ENCODE measurements around the gene AKAP1. TPM values are rescaled to one million over a fixed set of nuclear protein-coding genes. Genes with fewer than 3 reads are reported as not detected.

The AKAP1 gene
- total RNA-seq, 6 experiments from 2014 or later: 31.2 to 58.5 (median 43.1) TPM

GRCh38 chr17:57073626-57074025 is 11.4 kb upstream of the AKAP1 start:
- peak overlapping the region in 2 of 3 donors; percentile 15 to 23 for H3K4me3 ChIP-seq
- H3K4me1 ChIP-seq: peaks cover 0 to 27% (median 9%) of the 10 kb centered on the region in 4 donors
- H3K36me3 ChIP-seq: no peaks in the 10 kb centered on the region
- ATAC-seq (peak; percentile 81 to 91 (median 84)), DNase-seq (peak in 1 of 3 donors; percentile 58)
- TF ChIP-seq POLR2A (IDR thresholded peaks at IDR 0.05) (no peak), CTCF (IDR thresholded peaks at IDR 0.05) (no peak)
- intact Hi-C loops (cut with DNase I): no loop called here
- H3K27me3 ChIP-seq: no peaks in the 10 kb centered on the region
- H3K9me3 ChIP-seq: no peaks in the 10 kb centered on the region
- WGBS (ENCODE audit: insufficient coverage, low coverage, low lambda C conversion rate, missing lambda C conversion rate): 30% methylated on average over 2 of the region's 2 CpGs
- H3K27ac ChIP-seq: peak overlapping the region; percentile 2 to 57 (median 47)

DNA sequence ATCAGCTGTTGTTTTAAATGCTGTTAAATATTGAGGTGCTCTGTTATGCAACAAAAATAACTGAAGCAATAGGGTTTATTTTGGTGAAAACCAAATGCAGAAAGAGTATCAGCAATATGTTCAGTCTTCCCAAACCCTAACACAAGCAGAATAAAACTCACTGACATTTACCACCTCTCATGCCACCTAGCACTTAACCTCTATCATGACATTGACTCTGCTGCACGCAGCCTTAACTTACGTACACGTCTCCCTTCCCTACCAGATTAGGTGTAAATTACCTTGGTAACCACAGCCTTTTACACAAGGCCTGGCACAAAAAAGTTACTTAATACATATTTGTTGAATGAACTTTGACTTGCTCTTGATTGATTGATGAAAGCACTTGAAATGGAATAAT is 9.9 kb upstream of the AKAP1 start:
- ATAC-seq (no peak), DNase-seq (no peak)
- Histone ChIP-seq H3K27me3 (no peaks in the 10 kb centered on the region), H3K36me3 (no peaks in the 10 kb centered on the region), H3K4me3 (no peak overlapping the region), H3K4me1 (peaks cover 0 to 27% (median 9%) of the 10 kb centered on the region in 4 donors), H3K27ac (no peak overlapping the region), H3K9me3 (no peaks in the 10 kb centered on the region)
- intact Hi-C loops (cut with DNase I): no loop called here
- whole genome bisulfite sequencing (ENCODE audit: insufficient coverage, low coverage, low lambda C conversion rate, missing lambda C conversion rate): 45% methylated on average over 3 of the region's 3 CpGs
- TF ChIP-seq POLR2A (IDR thresholded peaks at IDR 0.05): no peak
- no peak for TF ChIP-seq CTCF (IDR thresholded peaks at IDR 0.05)

DNA sequence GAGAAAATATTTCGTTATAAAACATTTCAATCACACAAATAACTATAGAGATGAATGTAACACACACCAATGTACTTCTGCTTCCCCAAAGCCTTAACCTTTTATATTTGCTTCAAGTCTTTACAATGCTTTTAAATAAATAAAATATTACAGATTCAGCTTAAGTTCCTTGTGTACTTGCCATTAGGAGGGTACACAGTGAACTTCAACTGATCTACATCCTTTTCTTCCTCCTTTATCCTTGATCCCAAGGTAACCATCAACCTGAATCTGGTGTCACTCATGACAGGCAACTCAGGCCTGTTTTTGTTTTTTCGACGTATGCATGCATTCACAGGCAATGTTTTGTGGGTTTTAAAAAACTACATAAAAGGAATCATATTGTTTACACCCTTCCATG is 9.3 kb upstream of the AKAP1 start:
- H3K27ac ChIP-seq: no peak overlapping the region
- no peak for ATAC-seq

DNA sequence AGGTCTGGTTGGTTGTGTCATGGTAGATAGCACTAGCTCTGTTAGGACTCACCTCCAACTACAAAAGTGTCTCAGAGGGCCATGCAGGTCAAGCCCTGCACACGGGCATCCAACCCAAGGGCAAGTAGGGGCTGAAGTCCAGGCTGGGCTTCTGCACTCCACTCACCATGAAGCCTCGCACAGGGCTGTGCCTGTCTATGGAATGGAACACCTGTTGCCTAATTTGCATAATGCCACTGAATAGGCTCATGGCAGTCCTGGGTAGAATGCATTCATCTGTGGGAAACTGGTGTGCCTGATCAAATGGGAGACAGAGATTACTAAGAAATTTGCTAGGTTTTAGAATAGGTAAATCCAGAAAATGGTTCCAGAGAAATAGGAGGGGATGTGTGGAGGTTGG is 8.0 kb upstream of the AKAP1 start:
- DNase-seq: no peak
- Histone ChIP-seq H3K4me1 (peaks cover 0 to 27% (median 9%) of the 10 kb centered on the region in 4 donors), H3K4me3 (no peak overlapping the region), H3K27me3 (no peaks in the 10 kb centered on the region), H3K9me3 (no peaks in the 10 kb centered on the region), H3K27ac (no peak overlapping the region), H3K36me3 (no peaks in the 10 kb centered on the region)
- 80% methylated on average over 2 of the region's 2 CpGs for WGBS (ENCODE audit: insufficient coverage, low coverage, low lambda C conversion rate, missing lambda C conversion rate)
- TF ChIP-seq CTCF (IDR thresholded peaks at IDR 0.05): no peak
- no peak for TF ChIP-seq POLR2A (IDR thresholded peaks at IDR 0.05)
- intact Hi-C loops (cut with DNase I): no loop called here
- no peak for ATAC-seq

More for the DNA sequence above, 9.3 kb upstream of the AKAP1 start:
- no peaks in the 10 kb centered on the region for H3K9me3 ChIP-seq
- WGBS (ENCODE audit: insufficient coverage, low coverage, low lambda C conversion rate, missing lambda C conversion rate): 91% methylated on average over 3 of the region's 3 CpGs
- H3K4me1 ChIP-seq: peaks cover 0 to 27% (median 9%) of the 10 kb centered on the region in 4 donors
- no peaks in the 10 kb centered on the region for H3K36me3 ChIP-seq
- no peaks in the 10 kb centered on the region for H3K27me3 ChIP-seq
- intact Hi-C loops (cut with DNase I): no loop called here
- no peak for TF ChIP-seq POLR2A (IDR thresholded peaks at IDR 0.05)
- no peak for TF ChIP-seq CTCF (IDR thresholded peaks at IDR 0.05)
- DNase-seq: no peak
- H3K4me3 ChIP-seq: no peak overlapping the region

- Histone ChIP-seq H3K27me3 (no peaks in the 10 kb centered on the region), H3K4me1 (peaks cover 0 to 21% (median 7%) of the 10 kb centered on the region in 4 donors), H3K9me3 (no peaks in the 10 kb centered on the region), H3K36me3 (no peaks in the 10 kb centered on the region), H3K27ac (no peak overlapping the region), H3K4me3 (no peak overlapping the region)
- 90% methylated on average over 9 of the region's 9 CpGs for WGBS (ENCODE audit: insufficient coverage, low coverage, low lambda C conversion rate, missing lambda C conversion rate)
- DNase-seq (no peak), ATAC-seq (no peak)
- intact Hi-C loops (cut with DNase I): no loop called here
- no peak for TF ChIP-seq CTCF (IDR thresholded peaks at IDR 0.05)
- TF ChIP-seq POLR2A (IDR thresholded peaks at IDR 0.05): no peak
Observed at GRCh38 chr17:57078274-57078673, 6.8 kb upstream of the AKAP1 start.

All from right lobe of liver (tissue), 6 donors.